ACHN (cell line): ENCODE measurements around the gene BIN2.
"Not testable (repeated sequence)": the region's sequence is repeated elsewhere in the genome, so short reads cannot be mapped to it uniquely, and the experiment has no call there.

ENCODE experiments used
- DNase-seq: peaks from one replicate; pipeline ENCODE4 v3.0.0-alpha.2; 2015
- in situ Hi-C: cut with HindIII; loops from 2 replicates; pipeline ENCODE4 v1.10.0; 2017; ENCODE audit warnings: low sequenced_read_pairs, low pct_ligation_motif_present, low pct_unique_long_range_greater_than_20kb

BIN2 gene

GRCh38 chr12:51349026-51349425 is 25.1 kb upstream of the BIN2 start:
- no peak for DNase-seq
- in situ Hi-C loops: no loop called here

- no peak for DNase-seq
- in situ Hi-C loops: no loop called here
These were observed 24.1 kb upstream of the BIN2 start for GRCh38 chr12:51348116-51348515.

- no peak for DNase-seq
- in situ Hi-C loops: no loop called here
These were observed 22.6 kb upstream of the BIN2 start, which contains the start of gene CELA1 for GRCh38 chr12:51346581-51346980. CELA1 (minus strand) TSS chr12:51346679; CDS start chr12:51346638, 41 bp downstream.

GRCh38 chr12:51345681-51346080 is 21.7 kb upstream of the BIN2 start:
- DNase-seq: no peak
- in situ Hi-C loops: no loop called here

GRCh38 chr12:51343201-51343600 is 19.2 kb upstream of the BIN2 start:
- no peak for DNase-seq
- in situ Hi-C loops: no loop called here

GRCh38 chr12:51342416-51342815 is 18.4 kb upstream of the BIN2 start:
- DNase-seq: no peak
- in situ Hi-C loops: no loop called here

GRCh38 chr12:51341251-51342007 is 17.5 kb upstream of the BIN2 start:
- DNase-seq: peak; percentile 84
- in situ Hi-C loops: no loop called here

GRCh38 chr12:51339750-51340149 is 15.8 kb upstream of the BIN2 start:
- in situ Hi-C loops: no loop called here
- no peak for DNase-seq

GRCh38 chr12:51337336-51337735 is 13.4 kb upstream of the BIN2 start:
- in situ Hi-C loops, DNase-seq: not testable (repeated sequence)

GRCh38 chr12:51335931-51336330 is 12.0 kb upstream of the BIN2 start:
- no peak for DNase-seq
- in situ Hi-C loops: no loop called here

- DNase-seq: no peak
- in situ Hi-C loops: no loop called here
These were observed 10.8 kb upstream of the BIN2 start for GRCh38 chr12:51334764-51335163.

GRCh38 chr12:51333536-51333935 is 9.6 kb upstream of the BIN2 start:
- no peak for DNase-seq
- in situ Hi-C loops: no loop called here

- no peak for DNase-seq
- in situ Hi-C loops: no loop called here
These were observed 6.2 kb upstream of the BIN2 start for GRCh38 chr12:51330186-51330585.

- in situ Hi-C loops: no loop called here
- DNase-seq: no peak
These were observed 5.8 kb upstream of the BIN2 start for GRCh38 chr12:51329742-51330141.

- no peak for DNase-seq
- in situ Hi-C loops: no loop called here
These were observed 4.6 kb upstream of the BIN2 start for GRCh38 chr12:51328587-51328986.

- DNase-seq: no peak
- in situ Hi-C loops: no loop called here
These were observed 2.9 kb upstream of the BIN2 start for GRCh38 chr12:51326698-51327439.

GRCh38 chr12:51324953-51325352 is 979 bp upstream of the BIN2 start:
- in situ Hi-C loops: no loop called here
- no peak for DNase-seq

- DNase-seq: no peak
- in situ Hi-C loops: no loop called here
These were observed 535 bp downstream of the BIN2 start for GRCh38 chr12:51323317-51323960.

GRCh38 chr12:51322452-51322851 is 1.5 kb downstream of the BIN2 start:
- DNase-seq: no peak
- in situ Hi-C loops: no loop called here
